Nephron progenitor cell (in vitro differentiated cells): ENCODE data around the gene TNFSF13B.
"Not testable (repeated sequence)": the region's sequence is repeated elsewhere in the genome, so short reads cannot be mapped to it uniquely, and the experiment has no call there.

ENCODE experiments used
- DNase-seq: peaks from one replicate; pipeline ENCODE4 v3.0.0; 2021
- H3K27ac Mint-ChIP-seq: 2 replicates; pipeline ENCODE4 v1.8.0; 2021; ENCODE audit warnings: mild to moderate bottlenecking, moderate library complexity, mixed read lengths
- H3K27me3 Mint-ChIP-seq: 2 replicates; pipeline ENCODE4 v1.8.0; 2021; ENCODE audit warnings: mild to moderate bottlenecking, low read depth, mixed read lengths; ENCODE audit not compliant: poor library complexity
- H3K36me3 Mint-ChIP-seq: 2 replicates; pipeline ENCODE4 v1.8.0; 2021; ENCODE audit warnings: low read depth, mixed read lengths
- H3K4me1 Mint-ChIP-seq: 2 replicates; pipeline ENCODE4 v1.8.0; 2021; ENCODE audit warnings: mixed read lengths
- H3K4me3 Mint-ChIP-seq: 2 replicates; pipeline ENCODE4 v1.8.0; 2021; ENCODE audit warnings: mild to moderate bottlenecking, moderate library complexity, mixed read lengths
- H3K9me3 Mint-ChIP-seq: 2 replicates; pipeline ENCODE4 v1.8.0; 2021; ENCODE audit warnings: mild to moderate bottlenecking, moderate library complexity, mixed read lengths
- CTCF ChIP-seq: fragments of 200-600 bp; sonication (generic); IDR thresholded peaks from 2 replicates; pipeline ENCODE4 v1.5.0; 2021; ENCODE audit warnings: antibody characterized with exemption

Gene TNFSF13B

GRCh38 chr13:108306860-108307259 is 37.3 kb downstream of the TNFSF13B start:
- Mint-ChIP-seq H3K27ac (no peak overlapping the region), H3K4me3 (no peak overlapping the region), H3K4me1 (no peaks in the 10 kb centered on the region), H3K36me3 (no peaks in the 10 kb centered on the region), H3K27me3 (no peaks in the 10 kb centered on the region), H3K9me3 (peaks cover 14% of the 10 kb centered on the region)
- no peak for DNase-seq
- no peak for TF ChIP-seq CTCF

GRCh38 chr13:108311596-108311995 is 42.1 kb downstream of the TNFSF13B start:
- H3K27ac Mint-ChIP-seq = not testable (repeated sequence)

GRCh38 chr13:108313382-108313781 is 43.9 kb downstream of the TNFSF13B start:
- Mint-ChIP-seq H3K4me1 (no peaks in the 10 kb centered on the region), H3K27me3 (no peaks in the 10 kb centered on the region), H3K4me3 (no peak overlapping the region), H3K9me3 (peaks cover 15% of the 10 kb centered on the region), H3K27ac (no peak overlapping the region), H3K36me3 (no peaks in the 10 kb centered on the region)
- DNase-seq = no peak
- no peak for TF ChIP-seq CTCF

More at GRCh38 chr13:108311596-108311995, 42.1 kb downstream of the TNFSF13B start:
- peaks cover 15% of the 10 kb centered on the region for H3K9me3 Mint-ChIP-seq
- H3K4me1 Mint-ChIP-seq, DNase-seq, H3K27me3 Mint-ChIP-seq, H3K4me3 Mint-ChIP-seq, H3K36me3 Mint-ChIP-seq: not testable (repeated sequence)

- Mint-ChIP-seq H3K9me3 (peaks cover 5% of the 10 kb centered on the region), H3K4me3 (no peak overlapping the region), H3K4me1 (no peaks in the 10 kb centered on the region), H3K27ac (no peak overlapping the region), H3K36me3 (no peaks in the 10 kb centered on the region), H3K27me3 (no peaks in the 10 kb centered on the region)
- DNase-seq = no peak
- TF ChIP-seq CTCF = no peak
Measured at GRCh38 chr13:108315273-108315672, 45.8 kb downstream of the TNFSF13B start.

- Mint-ChIP-seq H3K9me3 (peaks cover 5% of the 10 kb centered on the region), H3K4me1 (no peaks in the 10 kb centered on the region), H3K27me3 (peaks cover 1% of the 10 kb centered on the region), H3K27ac (no peak overlapping the region), H3K36me3 (no peaks in the 10 kb centered on the region), H3K4me3 (no peak overlapping the region)
- DNase-seq = no peak
- no peak for TF ChIP-seq CTCF
Measured at GRCh38 chr13:108315991-108316390, 46.5 kb downstream of the TNFSF13B start.

- H3K4me1 Mint-ChIP-seq = no peaks in the 10 kb centered on the region
- no peak for TF ChIP-seq CTCF
- DNase-seq = no peak
- H3K4me3 Mint-ChIP-seq = no peak overlapping the region
- peaks cover 5% of the 10 kb centered on the region for H3K27me3 Mint-ChIP-seq
- no peaks in the 10 kb centered on the region for H3K36me3 Mint-ChIP-seq
- H3K27ac Mint-ChIP-seq = no peak overlapping the region
- H3K9me3 Mint-ChIP-seq = peaks cover 5% of the 10 kb centered on the region
Measured at GRCh38 chr13:108316413-108316812, 46.9 kb downstream of the TNFSF13B start.
